ENCODE data around the gene SLC7A6.
"Not testable (repeated sequence)": the region's sequence is repeated elsewhere in the genome, so short reads cannot be mapped to it uniquely, and the experiment has no call there.

SLC7A6 gene

DNA sequence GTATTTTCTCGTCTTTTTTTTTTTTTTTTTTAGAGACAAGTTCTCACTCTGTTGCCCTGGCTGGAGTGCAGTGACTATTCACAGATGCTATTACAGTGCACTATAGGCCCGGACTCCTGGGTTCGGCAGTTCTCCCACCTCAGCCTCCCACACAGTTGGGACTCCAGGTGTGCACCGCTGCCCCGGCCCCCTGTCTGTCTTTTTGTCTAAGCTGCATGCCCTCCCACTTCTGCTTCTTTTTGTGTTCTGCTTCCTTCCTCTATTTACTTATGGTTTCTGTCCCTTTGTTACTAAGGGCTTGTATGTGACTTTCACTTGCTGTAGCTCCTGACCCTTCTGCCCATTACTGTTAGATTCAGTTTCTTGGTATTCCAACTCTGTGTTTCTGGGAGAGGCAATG lies 20.5 kb downstream of the SLC7A6 start:
- no peak for DNase-seq

DNA sequence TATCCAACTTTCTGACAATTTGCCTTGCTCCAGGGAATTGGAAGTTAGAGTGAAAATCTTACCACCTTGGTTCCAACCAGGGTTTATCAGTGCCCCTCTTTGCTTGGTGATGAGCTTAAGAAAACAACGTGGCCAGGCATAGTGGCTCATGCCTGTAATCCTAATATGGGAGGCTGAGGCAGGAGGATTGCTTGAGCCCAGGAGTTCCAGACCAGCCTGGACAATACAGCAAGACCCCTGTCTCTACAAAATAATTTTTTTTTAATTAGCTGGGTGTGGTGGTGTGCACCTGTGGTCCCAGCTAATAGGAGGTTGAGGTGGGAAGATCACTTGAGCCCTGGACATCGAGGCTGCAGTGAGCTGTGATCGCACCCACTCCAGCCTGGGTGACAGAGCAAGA lies 21.4 kb downstream of the SLC7A6 start:
- no peak for DNase-seq

DNA sequence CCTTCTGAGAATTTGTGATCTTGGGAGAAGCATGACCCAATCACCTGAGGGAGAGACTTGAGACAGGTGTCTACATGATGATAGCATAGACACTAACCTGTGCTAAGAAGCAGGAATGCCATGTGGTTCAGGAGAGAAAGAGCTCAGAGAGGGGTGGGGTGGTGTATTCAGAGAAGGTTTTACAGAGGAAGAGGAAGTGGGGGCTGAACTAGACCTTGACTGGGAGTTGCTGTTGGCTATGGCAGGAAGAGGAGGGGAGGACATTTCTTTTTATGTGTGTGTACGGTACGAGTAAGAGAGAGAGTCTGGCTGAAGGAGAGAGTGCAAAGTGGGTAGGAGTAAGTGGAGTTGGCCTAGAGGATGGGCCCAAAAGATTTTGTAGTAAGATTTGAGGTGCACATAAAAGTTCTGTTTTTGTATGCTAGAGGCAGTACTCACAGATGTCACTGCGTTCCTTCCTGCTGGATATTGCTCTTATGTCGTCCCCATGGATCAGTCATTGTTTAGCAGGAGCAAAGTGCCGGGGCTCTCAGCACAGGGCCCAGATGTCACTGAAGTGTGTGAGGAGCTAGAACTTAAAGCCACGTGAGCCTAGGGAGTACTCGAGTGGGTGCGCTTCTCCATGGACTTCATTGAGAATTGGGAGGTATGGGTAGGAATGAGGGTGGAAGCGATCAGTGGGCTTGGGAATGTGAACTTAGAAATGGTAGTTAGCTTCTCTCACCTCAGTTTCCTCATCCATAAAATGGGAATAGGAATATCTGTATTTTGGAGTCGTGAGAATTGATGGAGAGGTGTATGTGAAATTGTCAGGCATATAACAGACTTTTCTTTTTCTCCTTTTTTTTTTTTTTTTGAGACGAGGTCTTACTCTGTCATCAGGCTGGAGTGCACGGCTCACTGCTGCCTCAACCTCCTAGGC lies 22.1 kb downstream of the SLC7A6 start:
- no peak for DNase-seq

DNA sequence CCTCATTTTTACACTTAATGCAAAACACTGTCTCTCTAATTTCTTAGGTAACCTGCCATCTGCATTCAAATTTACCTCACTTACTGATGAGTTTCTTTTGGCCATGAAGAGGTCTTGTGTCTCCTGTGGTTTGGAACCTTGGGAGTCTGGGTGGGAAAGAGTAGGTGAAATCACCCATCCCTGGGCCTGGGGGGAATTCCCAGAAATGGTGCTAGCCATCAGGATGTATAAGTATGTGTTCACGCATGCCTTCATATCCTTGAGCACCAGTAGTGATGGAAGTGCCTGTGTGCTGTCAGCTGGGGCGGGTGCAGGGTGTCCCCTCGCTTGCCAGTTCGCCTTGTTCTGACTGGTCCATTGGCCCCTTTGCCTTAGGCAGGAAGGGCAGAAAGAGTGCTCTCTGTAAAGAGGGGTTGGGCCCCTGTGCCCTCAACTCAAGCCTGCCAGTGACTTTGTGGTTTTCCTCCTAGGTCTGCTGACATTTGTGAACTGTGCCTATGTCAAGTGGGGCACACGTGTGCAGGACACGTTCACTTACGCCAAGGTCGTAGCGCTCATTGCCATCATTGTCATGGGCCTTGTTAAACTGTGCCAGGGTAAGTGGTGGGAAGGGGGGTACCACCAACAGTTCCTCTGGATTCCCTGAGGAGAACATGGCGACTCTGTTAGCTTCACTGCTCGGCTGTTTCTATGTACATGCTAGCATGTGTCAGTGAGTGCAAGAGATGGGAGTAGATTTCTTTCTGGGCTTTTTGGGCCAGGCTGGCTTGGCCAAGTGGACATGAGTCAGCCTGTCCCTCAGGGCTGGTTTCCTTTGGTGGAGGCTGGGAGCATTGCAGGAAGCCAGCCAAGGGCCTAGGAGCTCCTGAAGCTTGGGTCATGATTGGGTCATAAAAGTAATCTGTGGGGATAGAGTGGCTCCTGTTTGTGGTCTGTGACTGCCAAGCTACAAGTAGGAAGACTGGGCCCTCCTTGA lies 23.2 kb downstream of the SLC7A6 start:
- DNase-seq, result no peak

DNA sequence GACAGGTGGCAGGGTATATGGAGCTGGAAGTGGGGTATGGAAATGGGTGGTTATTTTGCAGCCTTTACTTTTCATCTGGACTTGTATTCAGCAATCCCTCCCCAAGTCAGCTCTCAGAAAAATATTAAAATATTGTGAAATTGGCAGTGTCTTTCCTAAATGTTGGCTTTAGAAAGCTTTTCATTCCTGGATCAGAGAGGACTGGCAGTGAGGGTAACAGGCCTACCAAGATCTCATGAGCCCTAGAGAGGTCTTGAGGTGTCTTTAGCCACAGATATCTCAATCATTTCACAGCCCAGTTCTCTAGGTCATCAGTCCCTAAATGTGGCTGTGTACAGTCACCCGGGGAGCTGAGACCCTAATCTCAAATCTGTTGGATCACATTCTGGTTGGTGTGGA lies 23.9 kb downstream of the SLC7A6 start:
- no peak for DNase-seq

DNA sequence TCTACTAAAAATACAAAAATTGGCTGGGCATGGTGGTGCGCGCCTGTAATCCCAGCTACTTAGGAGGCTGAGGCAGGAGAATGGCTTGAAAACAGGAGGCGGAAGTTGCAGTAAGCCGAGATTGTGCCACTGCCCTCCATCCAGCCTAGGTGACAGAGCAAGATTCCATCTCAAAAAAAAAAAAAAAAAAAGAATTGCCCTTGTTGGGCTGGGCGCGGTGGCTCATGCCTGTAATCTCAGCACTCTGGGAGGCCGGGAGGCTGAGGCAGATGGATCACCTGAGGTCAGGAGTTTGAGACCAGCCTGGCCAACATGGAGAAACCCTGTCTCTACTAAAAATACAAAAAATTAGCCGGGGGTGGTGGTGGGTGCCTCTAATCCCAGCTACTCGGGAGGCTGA lies 24.5 kb downstream of the SLC7A6 start:
- not testable (repeated sequence) for DNase-seq

DNA sequence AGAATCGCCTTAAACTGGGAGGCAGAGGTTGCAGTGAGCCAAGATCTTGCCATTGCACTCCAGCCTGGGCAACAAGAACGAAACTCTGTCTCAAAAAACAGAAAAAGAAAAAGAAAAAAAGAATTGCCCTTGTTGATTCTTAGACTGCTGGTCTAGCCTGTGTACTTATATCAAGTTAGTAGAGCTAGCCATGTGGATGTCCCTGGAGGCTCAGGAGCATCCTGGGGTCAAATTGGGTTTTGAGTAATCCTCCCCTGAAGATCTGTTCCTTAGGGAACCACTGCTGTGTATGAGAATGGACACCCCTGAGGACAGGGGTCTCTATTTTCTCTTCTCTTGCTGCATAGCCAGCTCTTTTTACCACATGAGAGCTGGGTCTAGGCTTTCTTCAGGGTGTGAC lies 24.9 kb downstream of the SLC7A6 start:
- DNase-seq, result no peak

DNA sequence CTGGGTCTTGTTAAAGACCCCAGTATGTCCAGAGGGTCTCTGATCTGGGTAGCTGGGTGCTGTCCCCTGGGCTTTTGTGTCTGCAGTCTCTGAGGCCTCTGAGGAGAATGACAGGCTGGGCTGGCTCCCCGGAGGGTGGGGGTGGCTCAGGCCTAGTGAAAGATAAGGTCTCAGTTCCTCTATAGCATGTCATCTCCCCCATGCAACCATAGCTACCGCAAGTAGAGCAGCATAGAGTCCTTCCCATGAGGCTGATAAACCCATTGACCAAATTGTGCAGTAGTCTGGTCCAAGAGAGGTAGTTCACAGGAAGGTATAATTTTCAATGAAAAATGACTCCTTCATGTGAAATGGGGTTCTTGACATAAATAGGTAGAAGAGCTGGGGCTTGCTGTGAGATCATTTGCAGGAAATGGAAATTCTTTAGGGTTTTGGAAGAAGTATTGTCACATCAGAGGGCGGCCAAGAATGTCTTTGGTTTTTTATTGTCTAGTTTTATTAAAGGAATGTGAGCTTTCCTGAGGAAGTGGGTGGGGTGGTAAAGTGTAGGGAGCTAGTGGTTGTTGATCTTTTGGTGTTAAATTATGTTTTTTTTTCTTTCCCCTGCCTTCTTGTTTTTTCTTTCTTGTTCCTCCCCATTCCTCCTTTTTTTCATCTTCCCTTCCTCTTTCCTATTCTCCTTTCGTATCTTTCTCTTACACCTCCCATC lies 25.4 kb downstream of the SLC7A6 start:
- no peak for DNase-seq

DNA sequence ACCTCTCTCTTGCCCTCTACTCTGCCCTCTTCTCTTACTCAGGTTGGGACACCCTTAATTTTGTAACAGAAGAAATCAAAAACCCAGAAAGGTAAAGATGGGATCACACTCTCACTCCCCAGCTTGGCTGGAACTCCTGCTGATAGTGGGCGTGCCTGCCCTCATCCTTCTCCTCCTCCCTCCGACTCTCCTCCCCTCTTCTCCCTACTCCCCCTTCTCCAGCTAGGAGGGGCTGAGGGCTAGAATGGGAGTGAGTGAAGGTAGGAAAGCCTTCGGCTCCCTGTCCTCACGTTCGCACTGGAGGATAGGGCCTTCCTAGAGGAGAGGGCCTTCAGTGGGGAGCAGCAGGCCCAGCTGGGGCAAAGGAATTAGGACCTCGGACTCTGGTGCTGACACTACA lies 26.1 kb downstream of the SLC7A6 start:
- DNase-seq, result no peak

DNA sequence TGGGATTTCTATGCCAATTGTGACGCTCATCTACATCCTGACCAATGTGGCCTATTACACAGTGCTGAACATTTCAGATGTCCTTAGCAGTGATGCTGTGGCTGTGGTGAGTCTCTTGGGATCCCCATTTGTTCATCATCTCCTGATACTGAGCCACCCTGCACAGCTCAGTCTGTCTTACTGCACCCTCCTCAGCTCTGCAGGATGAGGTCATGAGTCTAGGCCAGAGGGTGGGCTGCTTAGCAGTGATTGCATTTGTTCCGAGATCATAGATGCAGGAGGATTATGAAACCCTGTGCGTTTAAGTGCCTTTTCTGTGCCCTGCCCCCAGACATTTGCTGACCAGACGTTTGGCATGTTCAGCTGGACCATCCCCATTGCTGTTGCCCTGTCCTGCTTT lies 26.9 kb downstream of the SLC7A6 start:
- no peak for DNase-seq

DNA sequence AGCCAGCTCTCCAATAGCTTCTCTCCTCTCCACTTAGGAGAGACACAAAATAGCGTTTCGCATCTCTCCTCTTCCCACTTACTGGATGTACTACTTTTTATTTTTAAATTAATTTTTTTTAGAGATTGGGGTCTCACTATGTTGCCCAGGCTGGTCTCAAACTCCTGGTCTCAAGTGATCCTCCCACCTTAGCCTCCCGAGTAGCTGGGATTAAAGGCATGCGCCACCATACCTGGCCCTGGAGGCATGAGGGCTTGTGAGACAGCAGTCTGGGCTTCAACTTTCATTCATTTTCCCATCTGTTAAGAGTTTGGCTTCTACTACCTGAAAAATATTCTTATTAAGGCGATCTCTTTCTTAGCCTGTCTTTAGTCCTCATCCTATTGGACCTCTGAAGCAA lies 28.1 kb downstream of the SLC7A6 start:
- DNase-seq, result no peak

DNA sequence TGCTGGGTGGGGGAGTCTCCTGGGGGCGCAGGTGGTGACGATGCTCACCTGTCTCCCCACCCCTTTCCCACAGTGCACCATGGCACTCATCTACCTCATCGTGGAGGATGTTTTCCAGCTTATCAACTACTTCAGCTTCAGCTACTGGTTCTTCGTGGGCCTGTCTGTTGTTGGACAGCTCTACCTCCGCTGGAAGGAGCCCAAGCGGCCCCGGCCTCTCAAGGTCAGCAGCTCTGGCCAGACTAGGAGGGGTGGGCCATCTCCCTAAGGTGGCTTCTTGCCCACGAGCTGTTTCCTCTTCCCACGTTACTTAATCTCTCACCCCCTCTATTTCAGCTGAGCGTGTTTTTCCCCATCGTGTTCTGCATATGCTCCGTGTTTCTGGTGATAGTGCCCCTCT lies 32.0 kb downstream of the SLC7A6 start:
- DNase-seq, result no peak

DNA sequence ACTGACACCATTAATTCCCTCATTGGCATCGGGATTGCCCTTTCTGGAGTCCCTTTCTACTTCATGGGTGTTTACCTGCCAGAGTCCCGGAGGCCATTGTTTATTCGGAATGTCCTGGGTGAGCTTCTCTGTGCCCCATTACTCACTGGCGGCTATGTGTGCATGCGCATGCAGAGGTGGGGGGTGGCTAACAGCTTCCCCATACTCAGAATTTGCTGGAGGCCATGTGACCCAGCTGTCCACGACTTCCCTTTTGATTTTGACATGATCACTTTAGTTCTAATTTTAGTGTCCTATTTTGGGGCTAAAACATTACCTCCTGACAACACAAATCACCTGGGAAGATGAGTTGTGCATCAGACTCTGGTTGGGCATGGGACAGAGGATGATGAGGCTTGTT lies 32.4 kb downstream of the SLC7A6 start:
- DNase-seq, result no peak

DNA sequence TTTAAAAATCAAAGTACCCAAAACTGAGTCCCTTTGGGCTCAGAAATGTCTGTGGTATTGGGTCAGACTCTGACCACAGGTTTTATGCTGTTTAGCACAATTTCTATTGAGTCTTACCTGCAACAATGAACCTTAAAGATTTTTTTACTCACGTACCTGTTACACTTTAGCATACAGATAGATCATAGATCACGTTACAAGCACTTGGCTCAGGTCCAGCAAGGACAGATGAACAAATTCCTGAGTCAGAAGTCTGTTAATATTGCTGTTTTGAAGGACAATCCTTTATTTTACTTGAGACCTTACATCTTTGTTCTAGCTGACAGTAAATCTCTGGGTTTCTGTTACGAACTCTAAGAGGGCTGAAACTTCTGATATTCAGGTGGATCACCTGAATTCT lies 33.6 kb downstream of the SLC7A6 start:
- no peak for DNase-seq

DNA sequence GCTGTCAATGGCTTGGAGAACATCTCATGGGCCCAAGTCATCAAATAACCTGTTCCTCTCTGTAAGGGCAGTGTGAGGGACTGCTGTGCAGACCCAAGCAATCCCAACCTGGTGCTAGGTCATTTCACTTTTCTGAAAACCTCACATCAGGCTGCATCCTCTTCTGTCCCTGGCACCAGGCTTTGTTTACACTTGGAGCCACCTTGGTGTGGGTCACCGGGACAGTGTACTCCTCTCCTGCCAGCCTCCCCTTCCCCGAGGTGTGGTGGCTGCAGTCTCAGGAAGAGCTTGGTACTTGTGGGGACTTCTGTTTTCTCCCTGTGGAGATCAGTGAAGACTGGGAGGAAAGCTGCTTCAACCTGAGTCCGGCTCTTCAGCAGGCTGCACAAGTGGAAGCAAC lies 34.0 kb downstream of the SLC7A6 start:
- no peak for DNase-seq

DNA sequence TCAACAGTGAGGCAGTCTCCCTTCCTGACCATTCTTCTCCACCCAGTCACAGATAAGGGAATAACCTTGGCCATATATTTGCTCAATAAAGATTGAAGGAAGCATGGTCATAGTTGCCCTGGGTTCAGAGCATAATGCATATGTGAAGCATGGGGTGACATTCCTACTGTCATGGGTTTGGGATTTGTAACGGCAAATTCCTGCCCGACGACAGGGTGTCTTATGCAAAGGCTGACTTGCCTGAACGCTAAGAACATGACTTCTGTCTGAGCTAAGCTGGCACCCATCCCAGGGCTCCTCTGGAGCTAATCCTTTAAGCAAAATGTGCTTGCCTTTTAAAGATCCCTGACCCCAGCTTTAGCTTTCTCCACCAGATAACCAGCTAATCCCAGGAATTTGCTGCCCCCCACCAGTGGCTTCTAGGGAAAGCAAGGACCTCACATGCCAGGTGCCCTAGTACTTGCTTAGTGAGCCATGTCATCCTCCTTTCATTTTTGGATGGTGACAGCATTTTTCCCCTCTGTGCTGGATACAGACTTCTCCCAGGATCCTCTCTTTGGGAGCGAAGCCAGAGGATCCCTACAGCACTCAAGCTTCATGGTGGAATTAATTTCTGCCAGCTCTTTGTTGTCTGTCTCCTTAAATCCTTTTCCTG lies 34.7 kb downstream of the SLC7A6 start:
- no peak for DNase-seq

DNA sequence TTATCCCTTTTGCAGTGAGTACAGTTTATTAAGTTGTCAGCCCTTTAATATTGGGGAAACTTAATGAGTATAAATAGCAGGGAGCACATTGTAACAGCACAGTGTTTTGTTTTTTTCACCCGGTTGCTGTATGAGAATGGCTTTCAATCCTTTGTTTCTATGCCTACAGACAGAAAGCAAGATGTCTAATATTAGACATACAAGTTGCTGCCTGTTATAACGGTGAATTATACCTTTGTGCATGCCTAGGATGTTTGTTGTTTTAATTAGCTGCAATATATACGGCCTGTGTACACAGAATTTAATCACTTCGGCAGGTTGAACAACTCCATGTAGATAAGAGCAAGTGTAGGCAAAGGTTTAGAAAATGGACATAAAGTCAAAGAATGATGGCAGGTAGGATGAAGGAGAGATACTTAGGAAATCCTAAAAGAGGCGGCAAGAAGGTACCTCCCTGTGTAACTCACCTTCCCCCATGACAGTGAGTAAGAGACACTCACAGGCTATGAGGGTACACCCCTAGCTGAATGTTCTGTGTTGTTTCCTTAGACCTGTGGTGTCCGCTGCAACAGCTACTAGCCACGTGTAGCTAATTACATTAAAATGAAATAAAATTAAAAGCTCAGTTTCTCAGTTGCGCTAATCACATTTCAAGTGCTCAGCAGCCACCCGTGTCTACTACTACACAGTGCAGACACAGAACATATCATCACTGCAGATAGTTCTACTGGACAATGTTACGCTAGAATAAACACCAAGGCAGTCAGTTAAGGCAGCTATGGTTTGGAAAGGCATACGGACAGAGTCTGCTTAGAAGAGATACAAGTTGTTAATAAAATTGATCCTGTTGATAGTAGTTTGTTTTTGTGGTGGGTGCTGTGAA lies 35.5 kb downstream of the SLC7A6 start:
- no peak for DNase-seq

DNA sequence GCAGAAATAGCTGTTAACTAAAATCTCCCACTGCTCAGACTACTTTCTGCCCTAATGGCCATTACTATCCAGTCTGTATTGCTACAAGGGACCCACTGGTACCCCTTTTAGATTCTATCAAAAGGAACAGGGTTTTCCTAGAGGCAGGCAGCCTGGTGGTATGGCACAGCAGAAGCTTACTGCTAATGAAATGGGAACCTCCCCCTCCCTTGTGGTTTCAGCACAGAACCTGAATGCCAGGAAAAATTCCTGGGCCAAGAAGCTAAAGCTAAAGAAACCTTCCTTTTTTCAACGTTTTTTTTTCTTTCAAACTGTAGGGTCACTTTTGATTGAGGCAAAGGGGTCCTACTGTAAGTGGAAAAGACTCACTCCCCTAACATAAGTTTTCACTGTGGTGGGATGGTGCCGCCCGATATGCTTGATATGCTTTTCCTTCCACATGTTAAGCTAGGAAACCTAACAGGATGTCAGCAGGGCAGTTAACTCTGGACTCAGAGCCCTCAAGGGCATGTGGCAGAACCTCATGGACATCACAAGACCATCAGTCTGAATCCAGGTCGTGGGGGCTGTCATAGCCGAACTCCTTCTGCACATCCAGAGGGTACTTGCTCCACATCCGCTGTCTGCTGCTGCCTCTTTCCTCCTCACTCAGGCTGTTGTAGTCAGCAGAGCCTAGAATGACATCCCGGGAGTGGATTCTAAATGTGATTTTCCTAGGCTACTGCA lies 36.6 kb downstream of the SLC7A6 start:
- DNase-seq, result no peak

DNA sequence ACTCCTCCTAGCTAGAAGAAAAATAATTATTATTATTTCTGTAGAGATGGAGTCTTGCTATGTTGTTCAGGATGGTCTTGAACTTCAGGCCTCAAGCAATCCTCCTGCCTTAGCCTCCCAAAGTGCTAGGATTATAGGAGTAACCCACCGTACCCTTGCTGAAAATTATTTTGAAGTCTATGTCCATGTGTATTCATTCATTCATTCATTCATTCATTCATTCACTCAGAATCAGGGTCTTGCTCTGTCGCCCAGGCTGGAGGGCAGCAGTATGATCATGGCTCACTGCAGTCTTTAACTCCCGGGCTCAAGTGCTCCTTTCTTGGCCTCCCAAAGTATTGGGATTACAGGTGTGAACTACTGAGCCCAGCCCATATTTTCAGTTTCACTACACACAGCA lies 42.3 kb downstream of the SLC7A6 start:
- DNase-seq, result no peak

DNA sequence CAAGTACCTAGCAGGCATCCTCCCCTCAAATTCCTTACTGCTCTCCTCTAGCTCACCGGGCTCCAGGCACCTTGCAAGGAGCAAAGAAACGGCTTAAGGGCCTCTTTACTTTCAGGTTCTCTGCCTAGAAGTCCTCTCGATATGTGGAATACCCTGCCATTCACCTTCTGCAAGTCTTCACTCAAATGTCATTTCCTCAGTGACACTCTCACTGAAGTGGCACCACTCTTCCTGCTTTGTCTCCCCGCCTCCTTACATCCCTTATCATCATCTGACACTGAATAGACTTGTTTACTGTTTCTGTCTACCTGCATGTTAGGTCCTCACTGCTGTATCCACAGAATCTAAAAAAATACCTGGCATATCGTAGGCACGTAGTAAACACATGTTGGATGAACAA lies 45.5 kb downstream of the SLC7A6 start:
- no peak for DNase-seq

DNA sequence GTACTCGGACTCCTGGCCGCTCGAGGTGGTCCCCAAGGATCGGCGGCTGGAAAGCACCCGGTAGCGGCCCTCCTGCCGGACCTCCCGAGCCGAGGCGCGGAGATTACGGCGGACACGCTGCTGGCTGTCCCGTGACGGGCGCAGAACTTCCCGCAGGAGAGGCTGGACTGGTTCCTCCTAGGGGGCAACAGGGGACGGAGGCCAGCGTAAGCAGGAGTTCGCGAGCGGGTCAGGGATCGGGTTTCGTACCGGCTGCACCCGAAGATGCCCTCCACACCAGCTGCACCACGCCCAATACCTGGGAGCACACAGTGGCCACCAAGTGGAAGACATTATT lies 46.1 kb downstream of the SLC7A6 start:
- peak; percentile 71 for DNase-seq

All from 8988T (cell line).